Stimulated activated CD4-positive, alpha-beta T cell treated with anti-CD3 and anti-CD28 coated beads, Interleukin-12 subunit alpha, Interleukin-12 subunit beta, amount 100 ng/mL, for 24 hours (primary cell): ENCODE results near the gene SEC23IP.
"Not testable (repeated sequence)": the region's sequence is repeated elsewhere in the genome, so short reads cannot be mapped to it uniquely, and the experiment has no call there.

ENCODE experiments used
- DNase-seq, 2 experiments: peaks; one replicate each; pipeline ENCODE4 v3.0.0-alpha.2; 2020; ENCODE audit warnings: low read depth in 2 of 2

SEC23IP gene

GRCh38 chr10:119892188-119893065 lies at the start of gene SEC23IP:
SEC23IP (plus strand) TSS chr10:119892730; CDS start chr10:119892783, 53 bp downstream.
- peak; percentile 87 to 94 for DNase-seq

- no peak for DNase-seq
Observed at GRCh38 chr10:119845656-119846055, 46.9 kb upstream of the SEC23IP start.

GRCh38 chr10:119849031-119849789 lies 43.3 kb upstream of the SEC23IP start:
- no peak for DNase-seq

- no peak for DNase-seq
Observed at GRCh38 chr10:119849944-119850343, 42.6 kb upstream of the SEC23IP start.

GRCh38 chr10:119852277-119852676 lies 40.3 kb upstream of the SEC23IP start:
- DNase-seq: no peak

GRCh38 chr10:119852822-119853221 lies 39.7 kb upstream of the SEC23IP start:
- DNase-seq: no peak

- no peak for DNase-seq
Observed at GRCh38 chr10:119853574-119853973, 39.0 kb upstream of the SEC23IP start.

- no peak for DNase-seq
Observed at GRCh38 chr10:119858063-119858462, 34.5 kb upstream of the SEC23IP start.

GRCh38 chr10:119859420-119860258 lies 32.9 kb upstream of the SEC23IP start:
- DNase-seq: no peak

GRCh38 chr10:119860866-119861607 lies 31.5 kb upstream of the SEC23IP start:
- no peak for DNase-seq

GRCh38 chr10:119862524-119862923 lies 30.0 kb upstream of the SEC23IP start:
- DNase-seq: no peak

- no peak for DNase-seq
Observed at GRCh38 chr10:119863951-119864565, 28.5 kb upstream of the SEC23IP start.

- DNase-seq: no peak
Observed at GRCh38 chr10:119865699-119866240, 26.8 kb upstream of the SEC23IP start.

GRCh38 chr10:119867317-119867716 lies 25.2 kb upstream of the SEC23IP start:
- DNase-seq: no peak

- not testable (repeated sequence) for DNase-seq
Observed at GRCh38 chr10:119869398-119869797, 23.1 kb upstream of the SEC23IP start.

GRCh38 chr10:119871881-119872609 lies 20.5 kb upstream of the SEC23IP start:
- peak; percentile 32 to 38 for DNase-seq

GRCh38 chr10:119872610-119872859 lies 20.0 kb upstream of the SEC23IP start, which contains the start of gene MCMBP:
MCMBP (minus strand) TSS chr10:119872843; CDS start chr10:119872584, 259 bp downstream.
- DNase-seq: no peak

GRCh38 chr10:119872860-119873681 lies 19.5 kb upstream of the SEC23IP start:
- DNase-seq: peak; percentile 78 to 82

GRCh38 chr10:119878524-119878923 lies 14.0 kb upstream of the SEC23IP start:
- DNase-seq: no peak
